Endodermal cell (in vitro differentiated cells): ENCODE measurements around the gene CDY1. TPM values are rescaled to one million over a fixed set of nuclear protein-coding genes. Genes with fewer than 3 reads are reported as not detected.
"Not testable (repeated sequence)": the region's sequence is repeated elsewhere in the genome, so short reads cannot be mapped to it uniquely, and the experiment has no call there.

Experiments used
- DNase-seq: peaks from one replicate; pipeline ENCODE4 v3.0.0-alpha.2; 2017
- H3K27ac ChIP-seq: 2 replicates; pipeline ENCODE4 v1.5.1; 2013; ENCODE audit warnings: mild to moderate bottlenecking, low read depth, low read length, moderate library complexity
- H3K27me3 ChIP-seq: 2 replicates; pipeline ENCODE4 v1.6.1; 2013; ENCODE audit warnings: mild to moderate bottlenecking, low read length, moderate library complexity; ENCODE audit not compliant: insufficient read depth, control insufficient read depth, poor library complexity, severe bottlenecking
- H3K36me3 ChIP-seq: 2 replicates; pipeline ENCODE4 v1.7.0; 2013; ENCODE audit warnings: mild to moderate bottlenecking, low read length, moderate library complexity; ENCODE audit not compliant: control insufficient read depth, insufficient read depth
- H3K4me1 ChIP-seq: one replicate; pipeline ENCODE4 v1.7.0; 2013; ENCODE audit warnings: low read length; ENCODE audit not compliant: control insufficient read depth, insufficient read depth
- H3K4me3 ChIP-seq: 2 replicates; pipeline ENCODE4 v1.5.1; 2013; ENCODE audit warnings: mild to moderate bottlenecking, low read length, moderate library complexity
- H3K9ac ChIP-seq: 2 replicates; pipeline ENCODE4 v1.6.1; 2013; ENCODE audit warnings: mild to moderate bottlenecking, low read length, moderate library complexity; ENCODE audit not compliant: poor library complexity, severe bottlenecking; ENCODE audit errors: extremely low read depth
- H3K9me3 ChIP-seq: 2 replicates; pipeline ENCODE4 v1.6.1; 2013; ENCODE audit warnings: mild to moderate bottlenecking, low read length, moderate library complexity; ENCODE audit not compliant: control insufficient read depth
- H3K27ac Mint-ChIP-seq: 2 replicates; pipeline ENCODE4 v1.8.0; 2020; ENCODE audit warnings: mixed read lengths
- H3K27me3 Mint-ChIP-seq: 2 replicates; pipeline ENCODE4 v1.8.0; 2021; ENCODE audit warnings: mild to moderate bottlenecking, mixed read lengths; ENCODE audit not compliant: insufficient read depth
- H3K36me3 Mint-ChIP-seq: 2 replicates; pipeline ENCODE4 v1.8.0; 2020; ENCODE audit warnings: low read depth, mixed read lengths
- H3K4me1 Mint-ChIP-seq: 2 replicates; pipeline ENCODE4 v1.8.0; 2020; ENCODE audit warnings: mixed read lengths
- H3K4me3 Mint-ChIP-seq: 2 replicates; pipeline ENCODE4 v1.8.0; 2020; ENCODE audit warnings: mild to moderate bottlenecking, moderate library complexity, mixed read lengths
- H3K9me3 Mint-ChIP-seq: 2 replicates; pipeline ENCODE4 v1.8.0; 2020; ENCODE audit warnings: mild to moderate bottlenecking, mixed read lengths
- WGBS, 2 experiments: methylation state at CpG; one replicate each; pipeline versions ENCODE4 v1.1.5 to v1.1.7; 2013; ENCODE audit warnings: missing lambda C conversion rate in 2 of 2, mixed read lengths in 1 of 2; ENCODE audit not compliant: insufficient coverage in 1 of 2, insufficient read length in 1 of 2; 5-methylcytosine and 5-hydroxymethylcytosine counted together
- total RNA-seq, 2 donors: library from RNA; stranded (reverse); fragmentation: NEBNext Ultra II Directional in 1 of 2; extraction: Animal tissue kit (Norgen Biotek cat#: 25700) in 1 of 2; gene quantifications; 2 replicates in 1 of 2; 3 replicates in 1 of 2; pipeline ENCODE4 v1.2.1, GENCODE V29; 2021

The CDY1 gene
- total RNA-seq, 2 donors from 2014 or later = not detected

GRCh38 chrY:25643024-25643915, 21.4 kb downstream of the CDY1 start:
- H3K36me3 ChIP-seq, H3K4me1 Mint-ChIP-seq, H3K27me3 ChIP-seq, H3K9ac ChIP-seq, H3K4me1 ChIP-seq, H3K27ac ChIP-seq, H3K36me3 Mint-ChIP-seq, H3K4me3 Mint-ChIP-seq, DNase-seq, H3K9me3 ChIP-seq, H3K27ac Mint-ChIP-seq, H3K4me3 ChIP-seq, H3K9me3 Mint-ChIP-seq, H3K27me3 Mint-ChIP-seq: not testable (repeated sequence)
- no CpG with 5 or more reads among the region's 9 CpGs for WGBS, 2 experiments
